Caco-2 (cell line): Measurements from ENCODE around the gene LRRC74B. TPM values are rescaled to one million over a fixed set of nuclear protein-coding genes. Genes with fewer than 3 reads are reported as not detected.

Source experiments
- BruUV-seq: library from RNA; stranded (reverse); fragments of 400-500 nt; replicated peaks from 2 replicates; lab custom pipeline; 2021; lab: Mats Ljungman, UMichigan
- CTCF ChIA-PET: fragments of 300-600 bp; sonication (Branson Sonifier 250); formaldehyde crosslinking; loops from one replicate; lab custom pipeline; 2022; ENCODE audit warnings: antibody characterized with exemption; lab: Charles Lee
- POLR2A ChIA-PET: fragments of 300-600 bp; sonication (Branson Sonifier 250); formaldehyde crosslinking; loops from one replicate; lab custom pipeline; 2022; ENCODE audit warnings: antibody characterized with exemption; lab: Charles Lee
- DNase-seq, 2 experiments: peaks; one replicate each; pipeline versions ENCODE4 v3.0.0 to v3.0.0-alpha.2; 2020 to 2022
- H3K27me3 ChIP-seq: replicated peaks from 2 replicates; pipeline ENCODE4 v1.6.0; 2011; ENCODE audit warnings: low read length; ENCODE audit not compliant: control insufficient read depth, insufficient read depth
- H3K36me3 ChIP-seq: 2 replicates; pipeline ENCODE4 v1.5.1; 2011; ENCODE audit warnings: low read length; ENCODE audit not compliant: control insufficient read depth, insufficient read depth
- H3K4me1 ChIP-seq: fragments of 250-450 bp; sonication (Bioruptor Pico); 2 replicates; pipeline ENCODE4 v1.5.1; 2020; ENCODE audit warnings: mild to moderate bottlenecking
- H3K4me3 ChIP-seq: 2 replicates; pipeline ENCODE4 v1.5.1; 2011; ENCODE audit warnings: low read depth, mild to moderate bottlenecking, control low read depth, low read length
- H3K9me3 ChIP-seq: fragments of 250-450 bp; sonication (Bioruptor Pico); 2 replicates; pipeline ENCODE4 v1.5.1; 2020; ENCODE audit warnings: mild to moderate bottlenecking, moderate library complexity
- H3K27ac Mint-ChIP-seq: one replicate; pipeline ENCODE4 v1.8.0; 2022; ENCODE audit warnings: mixed read lengths; ENCODE audit not compliant: unreplicated experiment
- H3K27me3 Mint-ChIP-seq: one replicate; pipeline ENCODE4 v1.8.0; 2022; ENCODE audit warnings: mixed read lengths; ENCODE audit not compliant: insufficient read depth, unreplicated experiment
- H3K36me3 Mint-ChIP-seq: one replicate; pipeline ENCODE4 v1.8.0; 2022; ENCODE audit warnings: mild to moderate bottlenecking, mixed read lengths; ENCODE audit not compliant: insufficient read depth, unreplicated experiment
- H3K4me1 Mint-ChIP-seq: one replicate; pipeline ENCODE4 v1.8.0; 2022; ENCODE audit warnings: low read depth, mixed read lengths; ENCODE audit not compliant: unreplicated experiment
- H3K4me3 Mint-ChIP-seq: one replicate; pipeline ENCODE4 v1.8.0; 2022; ENCODE audit warnings: mild to moderate bottlenecking, moderate library complexity, mixed read lengths; ENCODE audit not compliant: unreplicated experiment
- H3K9me3 Mint-ChIP-seq: one replicate; pipeline ENCODE4 v1.8.0; 2022; ENCODE audit warnings: mixed read lengths; ENCODE audit not compliant: unreplicated experiment
- intact Hi-C: fragments of 100-400 bp; cut with micrococcal nuclease; formaldehyde crosslinking; loops from one replicate; pipeline ENCODE4 v1.10.0; 2022; ENCODE audit not compliant: unreplicated experiment
- total RNA-seq: library from RNA; stranded (reverse); gene quantifications from 2 replicates; pipeline ENCODE4 v1.2.3, GENCODE V29; 2022
- TF ChIP-seq, protein P1 (sequence below), 2 experiments: fragments of 200-600 bp in 1 of 2; IDR thresholded peaks; 1 replicate in 1 of 2; 2 replicates in 1 of 2; pipeline versions ENCODE4 v1.5.1 to v1.8.0; 2011 to 2022; ENCODE audit warnings: antibody characterized with exemption in 1 of 2, control low read depth in 1 of 2, inconsistent platforms in 1 of 2, low read depth in 1 of 2, low read length in 1 of 2, mild to moderate bottlenecking in 1 of 2, moderate library complexity in 1 of 2; ENCODE audit not compliant: insufficient read depth in 1 of 2, severe bottlenecking in 1 of 2, unreplicated experiment in 1 of 2

The LRRC74B gene
- total RNA-seq, 1 experiment from 2014 or later: not detected

DNA sequence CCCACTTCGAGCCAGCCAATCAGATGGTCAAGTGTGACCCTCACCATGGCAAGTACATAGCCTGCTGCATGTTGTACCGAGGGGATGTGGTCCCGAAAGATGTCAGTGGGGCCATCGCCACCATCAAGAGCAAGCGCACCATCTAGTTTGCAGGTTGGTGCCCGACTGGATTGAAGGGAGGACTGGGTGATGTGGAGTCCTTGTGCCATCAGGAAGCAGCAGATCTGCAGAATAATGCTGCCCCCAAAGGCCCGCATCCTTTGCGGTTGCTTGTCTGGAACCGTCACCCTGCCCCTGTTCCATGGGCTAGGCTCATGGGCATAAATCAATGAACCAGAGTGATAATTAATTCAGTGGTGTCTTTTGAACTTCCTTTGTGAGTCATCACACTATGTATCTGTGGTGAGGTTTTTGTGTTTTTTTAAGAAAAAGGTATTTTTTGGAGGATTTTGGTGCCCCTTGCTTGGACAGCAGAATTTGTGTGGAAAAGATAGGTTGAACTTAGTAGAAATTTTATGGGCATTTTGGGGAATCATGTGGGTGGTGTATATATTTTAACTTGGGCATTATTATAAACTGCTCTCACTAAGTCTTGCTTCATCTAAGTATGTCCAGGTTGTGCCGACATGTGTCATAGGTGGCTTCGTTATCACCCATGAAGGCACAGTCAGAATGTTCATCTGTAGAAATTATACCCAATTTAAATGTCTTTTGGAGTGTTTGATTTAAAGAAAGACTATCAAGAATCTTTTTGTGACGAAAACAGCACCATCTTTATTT is 22.3 kb downstream of the LRRC74B start:
- no peaks in the 10 kb centered on the region for H3K9me3 ChIP-seq
- H3K4me1 ChIP-seq: peaks cover 6% of the 10 kb centered on the region
- DNase-seq: no peak
- BruUV-seq: no TSS peak
- no peaks in the 10 kb centered on the region for H3K36me3 ChIP-seq
- no peak overlapping the region for H3K4me3 ChIP-seq
- Mint-ChIP-seq H3K27me3 (no peaks in the 10 kb centered on the region), H3K27ac (no peak overlapping the region), H3K4me1 (peaks cover 6% of the 10 kb centered on the region), H3K9me3 (peaks cover 9% of the 10 kb centered on the region), H3K4me3 (no peak overlapping the region), H3K36me3 (no peaks in the 10 kb centered on the region)
- ChIA-PET CTCF (no interaction called here), POLR2A (no interaction called here)
- no peaks in the 10 kb centered on the region for H3K27me3 ChIP-seq
- intact Hi-C loops: no loop called here
- TF ChIP-seq, protein P1, sequence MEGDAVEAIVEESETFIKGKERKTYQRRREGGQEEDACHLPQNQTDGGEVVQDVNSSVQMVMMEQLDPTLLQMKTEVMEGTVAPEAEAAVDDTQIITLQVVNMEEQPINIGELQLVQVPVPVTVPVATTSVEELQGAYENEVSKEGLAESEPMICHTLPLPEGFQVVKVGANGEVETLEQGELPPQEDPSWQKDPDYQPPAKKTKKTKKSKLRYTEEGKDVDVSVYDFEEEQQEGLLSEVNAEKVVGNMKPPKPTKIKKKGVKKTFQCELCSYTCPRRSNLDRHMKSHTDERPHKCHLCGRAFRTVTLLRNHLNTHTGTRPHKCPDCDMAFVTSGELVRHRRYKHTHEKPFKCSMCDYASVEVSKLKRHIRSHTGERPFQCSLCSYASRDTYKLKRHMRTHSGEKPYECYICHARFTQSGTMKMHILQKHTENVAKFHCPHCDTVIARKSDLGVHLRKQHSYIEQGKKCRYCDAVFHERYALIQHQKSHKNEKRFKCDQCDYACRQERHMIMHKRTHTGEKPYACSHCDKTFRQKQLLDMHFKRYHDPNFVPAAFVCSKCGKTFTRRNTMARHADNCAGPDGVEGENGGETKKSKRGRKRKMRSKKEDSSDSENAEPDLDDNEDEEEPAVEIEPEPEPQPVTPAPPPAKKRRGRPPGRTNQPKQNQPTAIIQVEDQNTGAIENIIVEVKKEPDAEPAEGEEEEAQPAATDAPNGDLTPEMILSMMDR (IDR thresholded peaks at IDR 0.05; ENCODE audit: insufficient read depth in 1 of 2, low read depth in 1 of 2, low read length in 1 of 2, severe bottlenecking in 1 of 2, unreplicated experiment in 1 of 2): no peak

DNA sequence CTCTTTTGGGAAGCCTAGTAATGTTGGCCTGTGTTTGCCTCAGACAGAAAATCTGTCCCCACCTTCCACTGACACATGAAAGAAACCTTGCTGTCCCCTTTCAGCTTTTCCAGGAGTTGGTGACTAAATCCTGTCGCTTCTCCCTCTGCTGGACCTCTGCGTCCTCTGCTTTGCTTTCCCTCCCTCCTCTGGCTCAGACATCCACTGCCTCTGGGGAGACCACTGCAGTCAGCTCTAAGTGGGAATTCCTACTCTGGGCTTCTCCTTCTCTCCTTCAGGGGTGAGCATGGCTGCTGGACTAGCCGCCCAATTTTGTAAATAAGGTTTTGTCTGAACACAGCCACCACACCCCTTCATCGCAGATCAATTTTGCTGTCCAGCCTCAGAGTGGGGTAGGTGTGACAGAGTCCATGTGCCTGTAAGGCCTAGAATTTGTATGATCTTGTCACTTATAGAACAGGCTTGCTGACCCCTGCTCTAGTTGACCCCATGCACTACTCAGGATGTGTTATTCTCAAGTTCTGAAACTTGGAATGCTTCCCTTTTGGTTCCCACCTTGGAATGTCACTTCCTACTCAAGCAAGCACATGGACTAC is 23.0 kb downstream of the LRRC74B start:
- Mint-ChIP-seq H3K27me3 (no peaks in the 10 kb centered on the region), H3K4me3 (no peak overlapping the region), H3K9me3 (peaks cover 9% of the 10 kb centered on the region), H3K27ac (no peak overlapping the region), H3K4me1 (peaks cover 6% of the 10 kb centered on the region), H3K36me3 (no peaks in the 10 kb centered on the region)
- H3K27me3 ChIP-seq: no peaks in the 10 kb centered on the region
- no peak overlapping the region for H3K4me3 ChIP-seq
- CTCF ChIA-PET: no interaction called here
- no peaks in the 10 kb centered on the region for H3K9me3 ChIP-seq
- intact Hi-C loops: no loop called here
- POLR2A ChIA-PET: no interaction called here
- no peaks in the 10 kb centered on the region for H3K36me3 ChIP-seq
- no TSS peak for BruUV-seq
- TF ChIP-seq, protein P1 (IDR thresholded peaks at IDR 0.05; ENCODE audit: insufficient read depth in 1 of 2, low read depth in 1 of 2, low read length in 1 of 2, severe bottlenecking in 1 of 2, unreplicated experiment in 1 of 2): no peak
- peaks cover 6% of the 10 kb centered on the region for H3K4me1 ChIP-seq
- no peak for DNase-seq

DNA sequence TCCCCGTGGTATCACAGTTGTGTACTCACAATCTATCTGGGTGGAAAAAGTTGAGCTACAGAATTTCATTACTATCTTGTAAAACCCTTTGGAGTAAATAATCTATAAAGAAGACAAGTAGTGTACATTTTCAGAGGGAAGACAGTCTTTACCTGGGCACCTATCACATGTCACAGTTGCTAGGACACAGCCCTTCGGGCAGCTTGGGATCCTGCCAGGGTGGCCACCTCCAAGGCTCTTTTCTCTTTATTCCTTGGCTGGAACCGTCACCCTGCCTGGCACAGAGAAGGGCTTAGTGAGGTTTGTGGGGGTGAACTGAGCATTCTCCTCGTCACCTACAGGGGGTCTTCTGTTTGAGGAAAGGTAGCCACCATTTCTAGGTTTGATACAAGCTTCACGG is 23.6 kb downstream of the LRRC74B start:
- Histone ChIP-seq H3K27me3 (no peaks in the 10 kb centered on the region), H3K9me3 (no peaks in the 10 kb centered on the region), H3K36me3 (no peaks in the 10 kb centered on the region), H3K4me3 (no peak overlapping the region), H3K4me1 (peaks cover 6% of the 10 kb centered on the region)
- CTCF ChIA-PET: no interaction called here
- POLR2A ChIA-PET: no interaction called here
- no TSS peak for BruUV-seq
- Mint-ChIP-seq H3K9me3 (peaks cover 9% of the 10 kb centered on the region), H3K4me1 (peaks cover 6% of the 10 kb centered on the region), H3K36me3 (no peaks in the 10 kb centered on the region), H3K27me3 (no peaks in the 10 kb centered on the region), H3K4me3 (no peak overlapping the region), H3K27ac (no peak overlapping the region)
- no peak for DNase-seq
- intact Hi-C loops: no loop called here
- TF ChIP-seq, protein P1 (IDR thresholded peaks at IDR 0.05; ENCODE audit: insufficient read depth in 1 of 2, low read depth in 1 of 2, low read length in 1 of 2, severe bottlenecking in 1 of 2, unreplicated experiment in 1 of 2): no peak
